HUES64 (cell line): ENCODE measurements around the gene GNAT1.

ENCODE experiments used
- H3K27ac ChIP-seq: 2 replicates; pipeline ENCODE4 v1.7.0; 2013; ENCODE audit warnings: low read depth, low read length, inconsistent platforms
- H3K27me3 ChIP-seq: 2 replicates; pipeline ENCODE4 v1.6.1; 2013; ENCODE audit warnings: mild to moderate bottlenecking, low read length; ENCODE audit not compliant: insufficient read depth
- H3K36me3 ChIP-seq: 2 replicates; pipeline ENCODE4 v1.6.1; 2013; ENCODE audit warnings: mild to moderate bottlenecking, low read length; ENCODE audit not compliant: insufficient read depth
- H3K4me1 ChIP-seq: 2 replicates; pipeline ENCODE4 v1.6.1; 2013; ENCODE audit warnings: mild to moderate bottlenecking, low read length, moderate library complexity; ENCODE audit not compliant: insufficient read depth
- H3K4me3 ChIP-seq: 2 replicates; pipeline ENCODE4 v1.5.1; 2013; ENCODE audit warnings: mild to moderate bottlenecking, low read length, moderate library complexity
- H3K9ac ChIP-seq: 2 replicates; pipeline ENCODE4 v1.6.1; 2013; ENCODE audit warnings: mild to moderate bottlenecking, low read depth, low read length
- H3K9me3 ChIP-seq: 2 replicates; pipeline ENCODE4 v1.6.1; 2013; ENCODE audit warnings: low read depth, low read length; ENCODE audit not compliant: insufficient read depth
- WGBS: fragments of 150-250, 120-280 bp; methylation state at CpG from one replicate; pipeline ENCODE4 v1.1.7; 2013; ENCODE audit warnings: missing lambda C conversion rate; 5-methylcytosine and 5-hydroxymethylcytosine counted together

The GNAT1 gene

GRCh38 chr3:50182533-50183099 is 8.8 kb upstream of the GNAT1 start:
- no peaks in the 10 kb centered on the region for H3K9me3 ChIP-seq
- WGBS, result 95% methylated on average over 26 of the region's 26 CpGs
- H3K4me3 ChIP-seq, result no peak overlapping the region
- H3K4me1 ChIP-seq, result no peaks in the 10 kb centered on the region
- H3K9ac ChIP-seq, result no peak overlapping the region; the same call in 1 of the 2 replicates
- no peak overlapping the region for H3K27ac ChIP-seq
- peaks cover 53% of the 10 kb centered on the region for H3K36me3 ChIP-seq
- H3K27me3 ChIP-seq, result no peaks in the 10 kb centered on the region

DNA sequence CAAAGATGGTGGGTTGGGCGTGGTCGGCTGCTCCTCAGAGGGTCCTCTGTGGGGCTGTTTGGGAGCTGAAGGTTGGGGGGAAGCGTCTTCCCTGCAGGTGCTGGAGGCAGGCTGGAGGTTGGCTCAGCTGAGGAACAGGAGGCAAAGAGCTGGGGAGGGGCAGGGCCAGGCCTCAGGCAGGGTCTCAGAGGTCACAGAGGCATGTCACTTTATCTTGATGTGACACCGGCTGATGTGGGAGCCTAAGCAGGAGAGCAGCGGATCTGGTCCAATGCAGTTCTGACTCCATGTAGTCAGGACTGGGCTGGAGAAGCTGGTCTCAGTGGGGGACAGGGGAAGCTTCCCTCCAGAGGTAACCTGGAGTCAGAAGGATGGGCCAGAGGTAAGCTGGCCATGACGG is 7.7 kb upstream of the GNAT1 start:
- H3K27me3 ChIP-seq, result no peaks in the 10 kb centered on the region
- H3K4me3 ChIP-seq, result no peak overlapping the region
- H3K4me1 ChIP-seq, result no peaks in the 10 kb centered on the region
- no peak overlapping the region for H3K9ac ChIP-seq
- peaks cover 57% of the 10 kb centered on the region for H3K36me3 ChIP-seq
- no peaks in the 10 kb centered on the region for H3K9me3 ChIP-seq
- 91% methylated on average over 6 of the region's 6 CpGs for WGBS
- no peak overlapping the region for H3K27ac ChIP-seq

GRCh38 chr3:50184242-50184978 is 7.0 kb upstream of the GNAT1 start:
- H3K27me3 ChIP-seq, result no peaks in the 10 kb centered on the region
- H3K4me3 ChIP-seq, result no peak overlapping the region
- H3K9ac ChIP-seq, result no peak overlapping the region
- no peaks in the 10 kb centered on the region for H3K9me3 ChIP-seq
- H3K36me3 ChIP-seq, result peaks cover 57% of the 10 kb centered on the region
- no peaks in the 10 kb centered on the region for H3K4me1 ChIP-seq
- no peak overlapping the region for H3K27ac ChIP-seq
- WGBS, result 94% methylated on average over 21 of the region's 21 CpGs

DNA sequence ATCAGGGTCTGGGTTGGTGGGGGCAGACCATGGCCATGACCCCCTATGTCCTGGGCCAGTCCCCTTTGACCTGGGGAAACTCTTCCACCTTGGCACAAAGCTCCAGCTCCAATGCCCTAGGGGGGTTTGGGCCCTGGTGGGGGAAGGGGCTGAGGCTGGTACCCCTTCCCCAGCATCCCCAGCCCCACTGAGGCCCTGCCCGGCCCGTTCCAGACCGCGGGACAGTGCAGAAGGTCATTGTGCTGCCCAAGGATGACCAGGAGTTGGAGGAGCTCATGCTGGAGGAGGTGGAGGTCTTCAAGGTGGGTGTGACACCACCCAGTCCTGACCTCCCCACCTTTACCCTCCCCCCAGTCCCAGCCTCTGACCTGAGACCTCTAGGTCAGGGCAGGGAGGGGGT is 6.2 kb upstream of the GNAT1 start:
- peaks cover 57% of the 10 kb centered on the region for H3K36me3 ChIP-seq
- H3K9me3 ChIP-seq, result no peaks in the 10 kb centered on the region
- no peaks in the 10 kb centered on the region for H3K27me3 ChIP-seq
- H3K9ac ChIP-seq, result no peak overlapping the region
- WGBS, result 85% methylated on average over 4 of the region's 4 CpGs
- no peak overlapping the region for H3K27ac ChIP-seq
- no peaks in the 10 kb centered on the region for H3K4me1 ChIP-seq
- H3K4me3 ChIP-seq, result no peak overlapping the region

- Histone ChIP-seq H3K9me3 (no peaks in the 10 kb centered on the region), H3K9ac (no peak overlapping the region), H3K27me3 (no peaks in the 10 kb centered on the region), H3K27ac (no peak overlapping the region), H3K4me1 (no peaks in the 10 kb centered on the region), H3K36me3 (peaks cover 54% of the 10 kb centered on the region), H3K4me3 (no peak overlapping the region)
- WGBS, result 95% methylated on average over 10 of the region's 10 CpGs
Measured at GRCh38 chr3:50186096-50186495, 5.3 kb upstream of the GNAT1 start.

GRCh38 chr3:50187750-50188149 is 3.7 kb upstream of the GNAT1 start:
- Histone ChIP-seq H3K36me3 (peaks cover 44% of the 10 kb centered on the region), H3K27ac (no peak overlapping the region), H3K4me1 (no peaks in the 10 kb centered on the region), H3K9me3 (no peaks in the 10 kb centered on the region), H3K4me3 (no peak overlapping the region), H3K9ac (no peak overlapping the region), H3K27me3 (no peaks in the 10 kb centered on the region)
- 95% methylated on average over 19 of the region's 19 CpGs for WGBS

GRCh38 chr3:50189274-50189673 is 2.1 kb upstream of the GNAT1 start:
- no peak overlapping the region for H3K4me3 ChIP-seq
- no peaks in the 10 kb centered on the region for H3K4me1 ChIP-seq
- H3K36me3 ChIP-seq, result peaks cover 35% of the 10 kb centered on the region
- peaks cover 6% of the 10 kb centered on the region for H3K27me3 ChIP-seq
- H3K27ac ChIP-seq, result no peak overlapping the region
- no peaks in the 10 kb centered on the region for H3K9me3 ChIP-seq
- 39% methylated on average over 5 of the region's 5 CpGs for WGBS
- no peak overlapping the region for H3K9ac ChIP-seq

DNA sequence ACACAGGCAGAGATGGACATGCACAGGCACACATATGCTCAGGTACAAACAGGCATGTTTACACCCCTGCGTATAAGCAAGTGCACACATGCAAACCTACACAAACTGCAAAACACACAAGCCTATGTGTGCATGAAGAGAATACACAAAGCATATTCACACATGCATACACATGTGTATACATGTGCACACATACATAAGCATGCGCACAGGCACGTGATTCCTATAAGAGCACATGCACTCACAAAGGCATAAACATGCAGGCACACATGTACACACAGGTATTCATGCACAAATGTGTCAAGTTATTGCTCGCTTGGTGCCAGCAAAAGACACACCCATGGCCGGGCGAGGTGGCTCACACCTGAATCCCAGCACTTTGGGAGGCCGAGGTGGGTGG is 1.4 kb upstream of the GNAT1 start:
- WGBS, result 94% methylated on average over 7 of the region's 7 CpGs

GRCh38 chr3:50192124-50192523 is 714 bp downstream of the GNAT1 start:
- Histone ChIP-seq H3K4me3 (no peak overlapping the region), H3K4me1 (no peaks in the 10 kb centered on the region), H3K27me3 (peaks cover 11% of the 10 kb centered on the region), H3K36me3 (peaks cover 7% of the 10 kb centered on the region), H3K27ac (no peak overlapping the region), H3K9me3 (no peaks in the 10 kb centered on the region), H3K9ac (no peak overlapping the region)
- WGBS, result 90% methylated on average over 8 of the region's 8 CpGs

More for the DNA sequence above, 1.4 kb upstream of the GNAT1 start:
- H3K27ac ChIP-seq, result no peak overlapping the region
- no peak overlapping the region for H3K4me3 ChIP-seq
- no peaks in the 10 kb centered on the region for H3K9me3 ChIP-seq
- no peaks in the 10 kb centered on the region for H3K4me1 ChIP-seq
- H3K36me3 ChIP-seq, result peaks cover 28% of the 10 kb centered on the region
- H3K9ac ChIP-seq, result no peak overlapping the region
- H3K27me3 ChIP-seq, result peaks cover 11% of the 10 kb centered on the region

DNA sequence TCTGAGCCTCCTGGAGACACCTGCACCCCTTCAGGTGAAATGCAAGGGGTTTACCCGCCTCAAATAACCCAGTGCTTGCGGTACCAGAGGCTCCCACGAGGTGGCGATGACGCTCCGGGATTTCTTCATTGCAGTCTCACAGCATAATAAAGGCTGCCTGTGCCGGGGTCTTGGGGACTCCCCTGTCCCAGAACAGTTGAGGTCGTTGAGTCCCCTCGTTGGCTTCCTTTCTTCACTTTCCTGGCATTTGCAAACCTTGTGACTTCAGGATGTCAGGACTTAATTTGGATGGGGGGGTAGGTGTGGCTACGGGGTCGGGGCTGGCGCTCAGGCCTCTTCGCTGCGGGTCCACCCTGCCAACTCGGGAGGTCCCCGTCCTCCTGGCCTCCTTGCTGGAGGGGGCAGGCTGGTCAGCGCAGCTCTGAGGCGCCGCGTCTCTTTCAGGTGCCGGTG is 1.3 kb downstream of the GNAT1 start:
- H3K27ac ChIP-seq, result no peak overlapping the region

DNA sequence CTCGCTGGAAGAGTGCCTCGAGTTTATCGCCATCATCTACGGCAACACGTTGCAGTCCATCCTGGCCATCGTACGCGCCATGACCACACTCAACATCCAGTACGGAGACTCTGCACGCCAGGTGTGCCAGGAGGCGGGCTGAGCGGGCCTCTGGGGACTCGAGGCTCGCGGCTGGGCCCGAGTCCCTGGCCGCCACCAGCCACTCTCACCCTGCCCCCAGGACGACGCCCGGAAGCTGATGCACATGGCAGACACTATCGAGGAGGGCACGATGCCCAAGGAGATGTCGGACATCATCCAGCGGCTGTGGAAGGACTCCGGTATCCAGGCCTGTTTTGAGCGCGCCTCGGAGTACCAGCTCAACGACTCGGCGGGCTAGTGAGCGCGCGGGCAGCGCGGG is 1.9 kb downstream of the GNAT1 start:
- peaks cover 2% of the 10 kb centered on the region; the same call in 1 of the 2 replicates for H3K36me3 ChIP-seq
- 94% methylated on average over 36 of the region's 36 CpGs for WGBS
- no peaks in the 10 kb centered on the region for H3K9me3 ChIP-seq
- H3K27me3 ChIP-seq, result peaks cover 11% of the 10 kb centered on the region
- H3K4me1 ChIP-seq, result no peaks in the 10 kb centered on the region
- no peak overlapping the region for H3K27ac ChIP-seq
- H3K9ac ChIP-seq, result no peak overlapping the region
- no peak overlapping the region for H3K4me3 ChIP-seq

More for the DNA sequence above, 1.3 kb downstream of the GNAT1 start:
- WGBS, result 48% methylated on average over 21 of the region's 21 CpGs
- Histone ChIP-seq H3K9me3 (no peaks in the 10 kb centered on the region), H3K36me3 (peaks cover 4% of the 10 kb centered on the region; the same call in 1 of the 2 replicates), H3K4me3 (no peak overlapping the region), H3K4me1 (no peaks in the 10 kb centered on the region), H3K9ac (no peak overlapping the region), H3K27me3 (peaks cover 11% of the 10 kb centered on the region)
